Endodermal cell (in vitro differentiated cells): ENCODE measurements around the gene EIF5B. TPM values are rescaled to one million over a fixed set of nuclear protein-coding genes. Genes with fewer than 3 reads are reported as not detected.
A peak's percentile ranks its signal among the peaks of the same experiment; 100 is the strongest.

Experiments
- DNase-seq: peaks from one replicate; pipeline ENCODE4 v3.0.0-alpha.2; 2017
- H3K27ac ChIP-seq: 2 replicates; pipeline ENCODE4 v1.5.1; 2013; ENCODE audit warnings: mild to moderate bottlenecking, low read depth, low read length, moderate library complexity
- H3K27me3 ChIP-seq: 2 replicates; pipeline ENCODE4 v1.6.1; 2013; ENCODE audit warnings: mild to moderate bottlenecking, low read length, moderate library complexity; ENCODE audit not compliant: insufficient read depth, control insufficient read depth, poor library complexity, severe bottlenecking
- H3K36me3 ChIP-seq: 2 replicates; pipeline ENCODE4 v1.7.0; 2013; ENCODE audit warnings: mild to moderate bottlenecking, low read length, moderate library complexity; ENCODE audit not compliant: control insufficient read depth, insufficient read depth
- H3K4me1 ChIP-seq: one replicate; pipeline ENCODE4 v1.7.0; 2013; ENCODE audit warnings: low read length; ENCODE audit not compliant: control insufficient read depth, insufficient read depth
- H3K4me3 ChIP-seq: 2 replicates; pipeline ENCODE4 v1.5.1; 2013; ENCODE audit warnings: mild to moderate bottlenecking, low read length, moderate library complexity
- H3K9ac ChIP-seq: 2 replicates; pipeline ENCODE4 v1.6.1; 2013; ENCODE audit warnings: mild to moderate bottlenecking, low read length, moderate library complexity; ENCODE audit not compliant: poor library complexity, severe bottlenecking; ENCODE audit errors: extremely low read depth
- H3K9me3 ChIP-seq: 2 replicates; pipeline ENCODE4 v1.6.1; 2013; ENCODE audit warnings: mild to moderate bottlenecking, low read length, moderate library complexity; ENCODE audit not compliant: control insufficient read depth
- H3K27ac Mint-ChIP-seq: 2 replicates; pipeline ENCODE4 v1.8.0; 2020; ENCODE audit warnings: mixed read lengths
- H3K27me3 Mint-ChIP-seq: 2 replicates; pipeline ENCODE4 v1.8.0; 2021; ENCODE audit warnings: mild to moderate bottlenecking, mixed read lengths; ENCODE audit not compliant: insufficient read depth
- H3K36me3 Mint-ChIP-seq: 2 replicates; pipeline ENCODE4 v1.8.0; 2020; ENCODE audit warnings: low read depth, mixed read lengths
- H3K4me1 Mint-ChIP-seq: 2 replicates; pipeline ENCODE4 v1.8.0; 2020; ENCODE audit warnings: mixed read lengths
- H3K4me3 Mint-ChIP-seq: 2 replicates; pipeline ENCODE4 v1.8.0; 2020; ENCODE audit warnings: mild to moderate bottlenecking, moderate library complexity, mixed read lengths
- H3K9me3 Mint-ChIP-seq: 2 replicates; pipeline ENCODE4 v1.8.0; 2020; ENCODE audit warnings: mild to moderate bottlenecking, mixed read lengths
- CTCF ChIP-seq: fragments of 200-600 bp; sonication (generic); conservative IDR thresholded peaks from 2 replicates; pipeline ENCODE4 v1.5.0; 2021; ENCODE audit warnings: antibody characterized with exemption, mild to moderate bottlenecking
- WGBS, 2 experiments: methylation state at CpG; one replicate each; pipeline versions ENCODE4 v1.1.5 to v1.1.7; 2013; ENCODE audit warnings: missing lambda C conversion rate in 2 of 2, mixed read lengths in 1 of 2; ENCODE audit not compliant: insufficient coverage in 1 of 2, insufficient read length in 1 of 2; 5-methylcytosine and 5-hydroxymethylcytosine counted together
- total RNA-seq, 2 donors: library from RNA; stranded (reverse); fragmentation: NEBNext Ultra II Directional in 1 of 2; extraction: Animal tissue kit (Norgen Biotek cat#: 25700) in 1 of 2; gene quantifications; 2 replicates in 1 of 2; 3 replicates in 1 of 2; pipeline ENCODE4 v1.2.1, GENCODE V29; 2021

The EIF5B gene
- total RNA-seq, 2 donors from 2014 or later = 54.2 to 63.6 TPM

GRCh38 chr2:99399063-99399462, 61.9 kb downstream of the EIF5B start:
- Histone ChIP-seq H3K4me1 (peaks cover 4% of the 10 kb centered on the region), H3K4me3 (no peak overlapping the region), H3K27me3 (no peaks in the 10 kb centered on the region), H3K36me3 (peaks cover 86% of the 10 kb centered on the region), H3K9ac (no peak overlapping the region), H3K27ac (no peak overlapping the region), H3K9me3 (no peaks in the 10 kb centered on the region)
- H3K9me3 Mint-ChIP-seq = no peaks in the 10 kb centered on the region
- no peak for DNase-seq
- no peak for TF ChIP-seq CTCF
- peak overlapping the region; percentile 48 for H3K27ac Mint-ChIP-seq
- H3K4me3 Mint-ChIP-seq = no peak overlapping the region
- peaks cover 82% of the 10 kb centered on the region for H3K36me3 Mint-ChIP-seq
- WGBS, 2 experiments = 94 to 96% methylated on average over 3 to 5 of the region's 5 CpGs
- no peaks in the 10 kb centered on the region for H3K27me3 Mint-ChIP-seq
- peaks cover 30% of the 10 kb centered on the region for H3K4me1 Mint-ChIP-seq

- no peak for TF ChIP-seq CTCF
- Mint-ChIP-seq H3K27me3 (no peaks in the 10 kb centered on the region), H3K4me3 (no peak overlapping the region), H3K4me1 (peaks cover 37% of the 10 kb centered on the region), H3K27ac (no peak overlapping the region), H3K9me3 (no peaks in the 10 kb centered on the region), H3K36me3 (peaks cover 82% of the 10 kb centered on the region)
- no peak for DNase-seq
- Histone ChIP-seq H3K9ac (no peak overlapping the region), H3K9me3 (no peaks in the 10 kb centered on the region), H3K27me3 (no peaks in the 10 kb centered on the region), H3K36me3 (peaks cover 86% of the 10 kb centered on the region), H3K4me3 (no peak overlapping the region), H3K27ac (no peak overlapping the region), H3K4me1 (peaks cover 8% of the 10 kb centered on the region)
- 100% methylated on average over 2 of the region's 2 CpGs for WGBS, 2 experiments
Measured at GRCh38 chr2:99399795-99400194, 62.6 kb downstream of the EIF5B start.

- H3K9me3 Mint-ChIP-seq = no peaks in the 10 kb centered on the region
- H3K27me3 Mint-ChIP-seq = no peaks in the 10 kb centered on the region
- no peak overlapping the region for H3K4me3 Mint-ChIP-seq
- no peaks in the 10 kb centered on the region for H3K9me3 ChIP-seq
- whole genome bisulfite sequencing, 2 experiments = 96 to 100% methylated on average over 3 to 4 of the region's 4 CpGs
- H3K9ac ChIP-seq = no peak overlapping the region
- no peak for DNase-seq
- H3K4me1 ChIP-seq = peaks cover 4% of the 10 kb centered on the region
- H3K4me3 ChIP-seq = no peak overlapping the region
- peaks cover 33% of the 10 kb centered on the region for H3K4me1 Mint-ChIP-seq
- no peak overlapping the region for H3K27ac ChIP-seq
- TF ChIP-seq CTCF = no peak
- H3K36me3 Mint-ChIP-seq = peaks cover 78% of the 10 kb centered on the region
- peaks cover 95% of the 10 kb centered on the region for H3K36me3 ChIP-seq
- H3K27ac Mint-ChIP-seq = no peak overlapping the region
- H3K27me3 ChIP-seq = no peaks in the 10 kb centered on the region
Measured at GRCh38 chr2:99401841-99402240, 64.7 kb downstream of the EIF5B start.
